HUES64 (cell line): ENCODE measurements around the gene PIP5K1B.

Source experiments
- H3K27ac ChIP-seq: 2 replicates; pipeline ENCODE4 v1.7.0; 2013; ENCODE audit warnings: low read depth, low read length, inconsistent platforms
- H3K27me3 ChIP-seq: 2 replicates; pipeline ENCODE4 v1.6.1; 2013; ENCODE audit warnings: mild to moderate bottlenecking, low read length; ENCODE audit not compliant: insufficient read depth
- H3K36me3 ChIP-seq: 2 replicates; pipeline ENCODE4 v1.6.1; 2013; ENCODE audit warnings: mild to moderate bottlenecking, low read length; ENCODE audit not compliant: insufficient read depth
- H3K4me1 ChIP-seq: 2 replicates; pipeline ENCODE4 v1.6.1; 2013; ENCODE audit warnings: mild to moderate bottlenecking, low read length, moderate library complexity; ENCODE audit not compliant: insufficient read depth
- H3K4me3 ChIP-seq: 2 replicates; pipeline ENCODE4 v1.5.1; 2013; ENCODE audit warnings: mild to moderate bottlenecking, low read length, moderate library complexity
- H3K9ac ChIP-seq: 2 replicates; pipeline ENCODE4 v1.6.1; 2013; ENCODE audit warnings: mild to moderate bottlenecking, low read depth, low read length
- H3K9me3 ChIP-seq: 2 replicates; pipeline ENCODE4 v1.6.1; 2013; ENCODE audit warnings: low read depth, low read length; ENCODE audit not compliant: insufficient read depth
- WGBS: fragments of 150-250, 120-280 bp; methylation state at CpG from one replicate; pipeline ENCODE4 v1.1.7; 2013; ENCODE audit warnings: missing lambda C conversion rate; 5-methylcytosine and 5-hydroxymethylcytosine counted together

PIP5K1B gene

GRCh38 chr9:68869022-68869421 is 164.0 kb downstream of the PIP5K1B start:
- Histone ChIP-seq H3K9me3 (no peaks in the 10 kb centered on the region), H3K4me3 (no peak overlapping the region), H3K27ac (no peak overlapping the region), H3K4me1 (peaks cover 57% of the 10 kb centered on the region), H3K36me3 (no peaks in the 10 kb centered on the region), H3K9ac (no peak overlapping the region), H3K27me3 (no peaks in the 10 kb centered on the region)
- WGBS = 79% methylated on average over 3 of the region's 3 CpGs

DNA sequence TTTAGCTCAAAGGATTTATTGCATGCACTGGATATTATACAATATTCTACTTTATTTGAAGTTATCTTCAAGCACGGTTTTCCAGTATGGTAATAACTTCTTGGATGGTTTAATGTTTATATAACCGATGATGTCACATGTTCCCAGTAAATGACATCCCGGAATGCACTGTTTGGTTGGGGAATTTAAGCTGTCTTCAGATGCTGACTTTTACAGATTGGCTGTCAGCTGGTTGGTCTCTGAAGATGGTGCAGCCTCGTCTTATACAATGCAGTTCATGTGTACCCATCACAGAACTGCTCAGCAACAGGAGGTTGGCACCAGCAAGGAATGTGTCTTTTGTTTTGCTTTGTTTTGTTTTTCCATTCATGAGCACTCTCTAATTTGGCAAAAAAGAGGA is 165.0 kb downstream of the PIP5K1B start:
- Histone ChIP-seq H3K4me1 (peaks cover 67% of the 10 kb centered on the region), H3K27me3 (no peaks in the 10 kb centered on the region), H3K36me3 (no peaks in the 10 kb centered on the region), H3K27ac (no peak overlapping the region), H3K9me3 (no peaks in the 10 kb centered on the region), H3K4me3 (no peak overlapping the region), H3K9ac (no peak overlapping the region)
- 91% methylated on average over 4 of the region's 4 CpGs for WGBS

DNA sequence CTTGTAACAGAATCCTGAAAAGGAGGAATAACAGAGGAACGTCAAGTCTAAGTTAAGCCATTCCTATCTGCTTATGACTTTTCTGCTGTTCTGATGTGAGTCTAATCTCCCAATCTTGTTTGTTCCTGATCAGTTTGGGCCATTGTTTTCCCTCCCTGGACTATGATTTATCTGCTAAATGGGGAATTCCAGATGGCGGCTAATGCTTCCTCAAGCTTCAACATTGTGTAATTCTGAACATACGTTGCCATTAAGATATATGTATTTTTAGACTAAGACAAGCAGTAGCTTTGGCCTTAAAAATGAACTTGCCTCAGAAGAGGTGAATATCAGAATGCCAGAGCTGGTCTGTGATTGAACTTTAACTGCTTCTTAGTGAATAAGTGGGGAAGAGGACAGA is 166.2 kb downstream of the PIP5K1B start:
- Histone ChIP-seq H3K27ac (peak overlapping the region; percentile 94), H3K27me3 (no peaks in the 10 kb centered on the region), H3K9ac (peak overlapping the region; percentile 21), H3K4me3 (no peak overlapping the region), H3K9me3 (no peaks in the 10 kb centered on the region), H3K36me3 (no peaks in the 10 kb centered on the region), H3K4me1 (peaks cover 77% of the 10 kb centered on the region)
- 90% methylated on average over 3 of the region's 3 CpGs for WGBS

GRCh38 chr9:68872026-68872501 is 167.0 kb downstream of the PIP5K1B start:
- Histone ChIP-seq H3K27ac (peak overlapping the region; percentile 94), H3K36me3 (no peaks in the 10 kb centered on the region), H3K4me1 (peaks cover 81% of the 10 kb centered on the region), H3K9me3 (no peaks in the 10 kb centered on the region), H3K9ac (peak overlapping the region; percentile 41), H3K27me3 (no peaks in the 10 kb centered on the region), H3K4me3 (peak overlapping the region; percentile 33)
- 2% methylated on average over 8 of the region's 8 CpGs for WGBS

DNA sequence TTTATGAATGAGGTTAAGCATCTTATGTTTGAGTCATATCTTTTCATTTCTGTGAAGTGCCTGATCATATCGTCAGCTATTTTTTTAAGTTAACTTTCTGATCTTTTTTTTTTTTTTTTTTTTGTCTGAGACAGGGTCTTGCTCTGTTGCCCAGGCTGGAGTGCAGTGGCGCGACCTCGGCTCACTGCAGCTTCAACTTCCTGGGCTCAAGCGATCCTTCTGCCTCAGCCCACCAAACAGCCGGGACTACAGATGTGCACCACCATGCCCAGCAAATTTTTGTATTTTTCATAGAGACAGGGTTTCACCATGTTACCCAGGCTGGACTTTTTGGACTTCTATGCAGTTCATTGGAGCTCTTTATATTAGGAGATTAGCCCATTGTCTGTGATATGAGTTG is 168.1 kb downstream of the PIP5K1B start:
- Histone ChIP-seq H3K9me3 (no peaks in the 10 kb centered on the region), H3K36me3 (no peaks in the 10 kb centered on the region), H3K4me1 (peaks cover 80% of the 10 kb centered on the region), H3K9ac (peak overlapping the region; percentile 41; the same call in 1 of the 2 replicates), H3K27ac (peak overlapping the region; percentile 94), H3K4me3 (no peak overlapping the region), H3K27me3 (no peaks in the 10 kb centered on the region)
- 94% methylated on average over 6 of the region's 6 CpGs for WGBS

- H3K9me3 ChIP-seq = no peaks in the 10 kb centered on the region
- H3K27ac ChIP-seq = no peak overlapping the region
- WGBS = 93% methylated on average over 5 of the region's 5 CpGs
Observed at GRCh38 chr9:68876273-68876672, 171.2 kb downstream of the PIP5K1B start.

DNA sequence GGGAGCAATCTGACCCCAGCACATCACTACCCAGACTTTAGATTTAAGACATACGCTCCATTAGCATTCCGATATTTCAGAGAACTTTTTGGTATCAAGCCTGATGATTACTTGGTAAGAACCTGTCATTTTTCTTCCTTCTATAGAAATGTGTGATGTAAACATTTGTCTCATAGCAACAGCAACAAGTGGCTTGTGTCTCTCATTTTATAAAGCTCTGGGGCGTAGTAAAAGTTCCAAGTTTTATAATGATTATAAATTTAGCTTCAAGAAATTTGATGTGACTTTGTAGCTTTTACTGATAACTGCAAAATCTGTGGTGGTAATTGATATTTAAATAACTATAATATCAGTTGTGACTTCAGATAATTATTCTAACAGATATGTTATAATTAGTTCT is 171.6 kb downstream of the PIP5K1B start:
- Histone ChIP-seq H3K9me3 (no peaks in the 10 kb centered on the region), H3K36me3 (no peaks in the 10 kb centered on the region), H3K27ac (no peak overlapping the region), H3K9ac (no peak overlapping the region), H3K4me3 (no peak overlapping the region), H3K27me3 (no peaks in the 10 kb centered on the region), H3K4me1 (peaks cover 45% of the 10 kb centered on the region)
- WGBS = 67% methylated on average over 3 of the region's 3 CpGs

More at GRCh38 chr9:68876273-68876672, 171.2 kb downstream of the PIP5K1B start:
- H3K36me3 ChIP-seq = no peaks in the 10 kb centered on the region
- no peak overlapping the region for H3K4me3 ChIP-seq
- no peak overlapping the region for H3K9ac ChIP-seq
- H3K4me1 ChIP-seq = peaks cover 49% of the 10 kb centered on the region
- H3K27me3 ChIP-seq = no peaks in the 10 kb centered on the region

DNA sequence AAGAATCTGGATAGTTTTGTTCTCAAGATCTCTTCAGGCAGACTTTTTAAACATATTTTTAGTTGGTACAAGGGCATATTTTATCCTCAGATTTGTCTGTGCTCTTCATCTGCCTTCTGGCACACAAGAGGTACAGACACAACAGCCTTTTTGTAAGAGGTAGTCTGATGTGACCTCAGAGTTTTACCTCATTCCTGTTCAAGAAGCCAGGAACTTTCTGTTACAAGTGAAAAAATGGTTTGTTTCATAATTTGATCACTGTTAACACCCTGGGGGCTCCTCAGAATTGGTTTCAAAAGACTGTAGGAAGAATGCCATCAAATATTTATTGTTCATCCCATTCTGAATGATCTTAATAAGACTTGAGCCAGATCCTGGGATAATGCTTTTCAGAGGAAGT is 172.2 kb downstream of the PIP5K1B start:
- H3K27me3 ChIP-seq = no peaks in the 10 kb centered on the region
- H3K36me3 ChIP-seq = no peaks in the 10 kb centered on the region
- H3K4me3 ChIP-seq = no peak overlapping the region
- H3K9me3 ChIP-seq = no peaks in the 10 kb centered on the region
- no peak overlapping the region for H3K9ac ChIP-seq
- peaks cover 41% of the 10 kb centered on the region for H3K4me1 ChIP-seq
- H3K27ac ChIP-seq = no peak overlapping the region

GRCh38 chr9:68878450-68878849 is 173.4 kb downstream of the PIP5K1B start:
- no peaks in the 10 kb centered on the region for H3K27me3 ChIP-seq

GRCh38 chr9:68883224-68883623 is 178.2 kb downstream of the PIP5K1B start:
- no peaks in the 10 kb centered on the region for H3K9me3 ChIP-seq

More at GRCh38 chr9:68878450-68878849, 173.4 kb downstream of the PIP5K1B start:
- H3K4me1 ChIP-seq = peaks cover 30% of the 10 kb centered on the region
- H3K4me3 ChIP-seq = no peak overlapping the region
- no peak overlapping the region for H3K9ac ChIP-seq
- no peak overlapping the region for H3K27ac ChIP-seq
- no peaks in the 10 kb centered on the region for H3K9me3 ChIP-seq
- no peaks in the 10 kb centered on the region for H3K36me3 ChIP-seq

GRCh38 chr9:68887232-68887631 is 182.2 kb downstream of the PIP5K1B start:
- Histone ChIP-seq H3K36me3 (no peaks in the 10 kb centered on the region), H3K9ac (no peak overlapping the region), H3K27ac (no peak overlapping the region), H3K4me1 (no peaks in the 10 kb centered on the region), H3K4me3 (no peak overlapping the region), H3K9me3 (no peaks in the 10 kb centered on the region), H3K27me3 (no peaks in the 10 kb centered on the region)
- whole genome bisulfite sequencing = 86% methylated on average over 1 of the region's 1 CpG

More at GRCh38 chr9:68883224-68883623, 178.2 kb downstream of the PIP5K1B start:
- Histone ChIP-seq H3K4me1 (no peaks in the 10 kb centered on the region), H3K9ac (no peak overlapping the region), H3K4me3 (no peak overlapping the region), H3K36me3 (no peaks in the 10 kb centered on the region), H3K27me3 (no peaks in the 10 kb centered on the region), H3K27ac (no peak overlapping the region)
- WGBS = 87% methylated on average over 3 of the region's 3 CpGs

GRCh38 chr9:68894502-68894901 is 189.5 kb downstream of the PIP5K1B start:
- Histone ChIP-seq H3K4me3 (no peak overlapping the region), H3K27ac (no peak overlapping the region), H3K4me1 (peaks cover 14% of the 10 kb centered on the region), H3K9me3 (no peaks in the 10 kb centered on the region), H3K36me3 (no peaks in the 10 kb centered on the region), H3K9ac (no peak overlapping the region), H3K27me3 (no peaks in the 10 kb centered on the region)
- WGBS = 92% methylated on average over 7 of the region's 7 CpGs
